ENCODE results near the gene DNAJC15. TPM values are rescaled to one million over a fixed set of nuclear protein-coding genes. Genes with fewer than 3 reads are reported as not detected.
"Not testable (repeated sequence)": the region's sequence is repeated elsewhere in the genome, so short reads cannot be mapped to it uniquely, and the experiment has no call there.

The DNAJC15 gene
- total RNA-seq, 1 donor from 2014 or later, result 21.6 TPM

GRCh38 chr13:43046259-43046658, 22.9 kb downstream of the DNAJC15 start:
- no peak for TF ChIP-seq CTCF (IDR thresholded peaks at IDR 0.05)
- Mint-ChIP-seq H3K27me3 (ENCODE audit: low read depth) (no peaks in the 10 kb centered on the region), H3K27ac (ENCODE audit: unreplicated experiment) (no peak overlapping the region), H3K4me3 (ENCODE audit: unreplicated experiment) (no peak overlapping the region), H3K4me1 (ENCODE audit: low read depth) (peaks cover 37% of the 10 kb centered on the region), H3K36me3 (ENCODE audit: low read depth) (no peaks in the 10 kb centered on the region), H3K9me3 (ENCODE audit: low read depth) (no peaks in the 10 kb centered on the region)
- no peak for DNase-seq (ENCODE audit: low spot score)

GRCh38 chr13:43054803-43055802, 31.7 kb downstream of the DNAJC15 start:
- H3K4me1 Mint-ChIP-seq (ENCODE audit: low read depth), result peaks cover 9% of the 10 kb centered on the region
- H3K27me3 Mint-ChIP-seq (ENCODE audit: low read depth), result no peaks in the 10 kb centered on the region
- DNase-seq (ENCODE audit: low spot score), result no peak

GRCh38 chr13:43057653-43058317, 34.4 kb downstream of the DNAJC15 start:
- H3K9me3 Mint-ChIP-seq (ENCODE audit: low read depth), result no peaks in the 10 kb centered on the region
- peaks cover 31% of the 10 kb centered on the region for H3K4me1 Mint-ChIP-seq (ENCODE audit: low read depth)

More at GRCh38 chr13:43054803-43055802, 31.7 kb downstream of the DNAJC15 start:
- no peak for TF ChIP-seq CTCF (IDR thresholded peaks at IDR 0.05)
- Mint-ChIP-seq H3K27ac (ENCODE audit: unreplicated experiment) (no peak overlapping the region), H3K4me3 (ENCODE audit: unreplicated experiment) (no peak overlapping the region), H3K36me3 (ENCODE audit: low read depth) (no peaks in the 10 kb centered on the region), H3K9me3 (ENCODE audit: low read depth) (no peaks in the 10 kb centered on the region)

GRCh38 chr13:43058318-43058674, 34.9 kb downstream of the DNAJC15 start:
- Mint-ChIP-seq H3K27ac (ENCODE audit: unreplicated experiment) (peak overlapping the region; percentile 97), H3K4me1 (ENCODE audit: low read depth) (peaks cover 31% of the 10 kb centered on the region), H3K4me3 (ENCODE audit: unreplicated experiment) (peak overlapping the region; percentile 59), H3K9me3 (ENCODE audit: low read depth) (no peaks in the 10 kb centered on the region), H3K36me3 (ENCODE audit: low read depth) (no peaks in the 10 kb centered on the region), H3K27me3 (ENCODE audit: low read depth) (no peaks in the 10 kb centered on the region)
- no peak for DNase-seq (ENCODE audit: low spot score)
- TF ChIP-seq CTCF (IDR thresholded peaks at IDR 0.05), result no peak

More at GRCh38 chr13:43057653-43058317, 34.4 kb downstream of the DNAJC15 start:
- Mint-ChIP-seq H3K36me3 (ENCODE audit: low read depth) (no peaks in the 10 kb centered on the region), H3K27ac (ENCODE audit: unreplicated experiment) (peak overlapping the region; percentile 97), H3K4me3 (ENCODE audit: unreplicated experiment) (peak overlapping the region; percentile 20), H3K27me3 (ENCODE audit: low read depth) (no peaks in the 10 kb centered on the region)
- TF ChIP-seq CTCF (IDR thresholded peaks at IDR 0.05), result no peak
- no peak for DNase-seq (ENCODE audit: low spot score)

- H3K4me1 Mint-ChIP-seq (ENCODE audit: low read depth), result peaks cover 31% of the 10 kb centered on the region
- peak overlapping the region; percentile 97 for H3K27ac Mint-ChIP-seq (ENCODE audit: unreplicated experiment)
- H3K36me3 Mint-ChIP-seq (ENCODE audit: low read depth), result no peaks in the 10 kb centered on the region
- no peak for DNase-seq (ENCODE audit: low spot score)
- no peak for TF ChIP-seq CTCF (IDR thresholded peaks at IDR 0.05)
- H3K4me3 Mint-ChIP-seq (ENCODE audit: unreplicated experiment), result peak overlapping the region; percentile 59
- H3K9me3 Mint-ChIP-seq (ENCODE audit: low read depth), result no peaks in the 10 kb centered on the region
- H3K27me3 Mint-ChIP-seq (ENCODE audit: low read depth), result no peaks in the 10 kb centered on the region
These were observed 35.4 kb downstream of the DNAJC15 start for GRCh38 chr13:43058831-43059230.

- not testable (repeated sequence) for H3K36me3 Mint-ChIP-seq (ENCODE audit: low read depth); DNase-seq (ENCODE audit: low spot score); H3K4me3 Mint-ChIP-seq (ENCODE audit: unreplicated experiment); H3K27me3 Mint-ChIP-seq (ENCODE audit: low read depth); H3K9me3 Mint-ChIP-seq (ENCODE audit: low read depth)
- Mint-ChIP-seq H3K4me1 (ENCODE audit: low read depth) (peaks cover 38% of the 10 kb centered on the region), H3K27ac (ENCODE audit: unreplicated experiment) (peak overlapping the region; percentile 49)
These were observed 36.4 kb downstream of the DNAJC15 start for GRCh38 chr13:43059779-43060178.

- not testable (repeated sequence) for H3K9me3 Mint-ChIP-seq (ENCODE audit: low read depth); DNase-seq (ENCODE audit: low spot score); H3K4me3 Mint-ChIP-seq (ENCODE audit: unreplicated experiment); H3K27me3 Mint-ChIP-seq (ENCODE audit: low read depth); H3K36me3 Mint-ChIP-seq (ENCODE audit: low read depth)
- Mint-ChIP-seq H3K4me1 (ENCODE audit: low read depth) (peaks cover 38% of the 10 kb centered on the region), H3K27ac (ENCODE audit: unreplicated experiment) (peak overlapping the region; percentile 49)
These were observed 37.4 kb downstream of the DNAJC15 start for GRCh38 chr13:43060806-43061205.

All from chondrocyte (in vitro differentiated cells).